Measurements from ENCODE around the gene ATG5.

GRCh38 chr6:106253172-106253571, 72.4 kb downstream of the ATG5 start:
- TF ChIP-seq, protein P1, sequence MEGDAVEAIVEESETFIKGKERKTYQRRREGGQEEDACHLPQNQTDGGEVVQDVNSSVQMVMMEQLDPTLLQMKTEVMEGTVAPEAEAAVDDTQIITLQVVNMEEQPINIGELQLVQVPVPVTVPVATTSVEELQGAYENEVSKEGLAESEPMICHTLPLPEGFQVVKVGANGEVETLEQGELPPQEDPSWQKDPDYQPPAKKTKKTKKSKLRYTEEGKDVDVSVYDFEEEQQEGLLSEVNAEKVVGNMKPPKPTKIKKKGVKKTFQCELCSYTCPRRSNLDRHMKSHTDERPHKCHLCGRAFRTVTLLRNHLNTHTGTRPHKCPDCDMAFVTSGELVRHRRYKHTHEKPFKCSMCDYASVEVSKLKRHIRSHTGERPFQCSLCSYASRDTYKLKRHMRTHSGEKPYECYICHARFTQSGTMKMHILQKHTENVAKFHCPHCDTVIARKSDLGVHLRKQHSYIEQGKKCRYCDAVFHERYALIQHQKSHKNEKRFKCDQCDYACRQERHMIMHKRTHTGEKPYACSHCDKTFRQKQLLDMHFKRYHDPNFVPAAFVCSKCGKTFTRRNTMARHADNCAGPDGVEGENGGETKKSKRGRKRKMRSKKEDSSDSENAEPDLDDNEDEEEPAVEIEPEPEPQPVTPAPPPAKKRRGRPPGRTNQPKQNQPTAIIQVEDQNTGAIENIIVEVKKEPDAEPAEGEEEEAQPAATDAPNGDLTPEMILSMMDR (conservative IDR thresholded peaks at IDR 0.05; ENCODE audit: low read length): no peak
- no peak for TF ChIP-seq EZH2phosphoT487 (IDR thresholded peaks at IDR 0.05; ENCODE audit: borderline replicate concordance)

Data from Loucy (cell line).